ENCODE results near the gene SORL1-AS1.
A peak's percentile ranks its signal among the peaks of the same experiment; 100 is the strongest.

The SORL1-AS1 gene

DNA sequence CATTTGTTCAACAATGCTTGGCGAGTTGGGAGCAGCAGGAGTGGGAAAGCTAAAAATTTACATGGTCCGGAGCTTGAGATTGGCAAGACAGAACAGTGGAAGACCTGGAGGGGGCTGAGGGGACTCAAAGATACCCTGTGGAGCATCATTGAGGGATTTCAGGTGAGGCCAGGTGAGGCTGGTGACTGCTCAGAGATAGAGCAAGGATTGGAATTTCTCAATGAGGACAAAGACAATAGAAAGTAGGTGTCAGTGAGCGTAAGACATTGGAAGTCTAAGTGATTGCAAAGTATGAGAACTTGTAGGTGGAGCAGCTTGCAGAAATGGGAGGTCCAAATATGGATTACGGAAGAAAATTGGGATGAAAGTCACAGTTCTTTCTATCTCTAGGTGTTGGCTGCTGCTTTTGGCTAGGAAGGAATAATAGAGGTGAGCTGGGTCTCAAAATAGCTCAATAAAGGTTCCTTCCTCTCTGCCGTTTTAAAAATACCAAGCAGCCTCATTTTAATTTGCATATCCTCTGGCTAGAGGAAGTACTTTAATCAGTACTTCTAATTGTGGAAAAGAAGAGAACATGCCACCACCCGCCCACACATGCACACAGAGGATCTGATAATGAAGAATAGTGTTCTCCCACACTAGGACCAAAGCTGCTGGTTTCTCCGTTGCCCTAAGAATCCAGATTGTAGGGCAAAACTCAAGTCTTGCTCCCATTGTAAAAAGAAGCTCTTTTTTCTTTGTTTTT is 41.8 kb upstream of the SORL1-AS1 start:
- H3K36me3 ChIP-seq = no peaks in the 10 kb centered on the region
- no peak overlapping the region for H3K4me3 ChIP-seq (ENCODE audit: low read depth, low read length)
- no peak for DNase-seq

DNA sequence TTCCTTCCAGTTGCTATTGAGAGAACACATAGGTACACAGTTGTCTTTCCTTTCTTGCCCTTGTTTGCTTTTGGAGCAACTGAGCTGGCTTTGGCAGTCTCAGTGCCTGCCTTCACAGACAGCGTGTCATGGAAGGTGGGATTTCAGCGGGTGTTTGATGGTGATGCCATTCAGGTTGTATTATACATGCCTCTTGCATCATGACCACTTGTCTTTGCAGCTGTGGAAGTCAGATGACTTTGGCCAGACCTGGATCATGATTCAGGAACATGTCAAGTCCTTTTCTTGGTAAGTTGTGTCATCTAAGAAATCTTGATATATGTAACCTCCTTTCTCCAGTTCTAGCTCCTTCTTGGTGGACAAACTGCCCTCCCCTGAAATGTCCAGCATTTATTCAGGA is 37.1 kb upstream of the SORL1-AS1 start:
- TF ChIP-seq, protein P1, sequence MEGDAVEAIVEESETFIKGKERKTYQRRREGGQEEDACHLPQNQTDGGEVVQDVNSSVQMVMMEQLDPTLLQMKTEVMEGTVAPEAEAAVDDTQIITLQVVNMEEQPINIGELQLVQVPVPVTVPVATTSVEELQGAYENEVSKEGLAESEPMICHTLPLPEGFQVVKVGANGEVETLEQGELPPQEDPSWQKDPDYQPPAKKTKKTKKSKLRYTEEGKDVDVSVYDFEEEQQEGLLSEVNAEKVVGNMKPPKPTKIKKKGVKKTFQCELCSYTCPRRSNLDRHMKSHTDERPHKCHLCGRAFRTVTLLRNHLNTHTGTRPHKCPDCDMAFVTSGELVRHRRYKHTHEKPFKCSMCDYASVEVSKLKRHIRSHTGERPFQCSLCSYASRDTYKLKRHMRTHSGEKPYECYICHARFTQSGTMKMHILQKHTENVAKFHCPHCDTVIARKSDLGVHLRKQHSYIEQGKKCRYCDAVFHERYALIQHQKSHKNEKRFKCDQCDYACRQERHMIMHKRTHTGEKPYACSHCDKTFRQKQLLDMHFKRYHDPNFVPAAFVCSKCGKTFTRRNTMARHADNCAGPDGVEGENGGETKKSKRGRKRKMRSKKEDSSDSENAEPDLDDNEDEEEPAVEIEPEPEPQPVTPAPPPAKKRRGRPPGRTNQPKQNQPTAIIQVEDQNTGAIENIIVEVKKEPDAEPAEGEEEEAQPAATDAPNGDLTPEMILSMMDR (IDR thresholded peaks at IDR 0.05; ENCODE audit: low read depth, low read length) = no peak
- H3K27me3 ChIP-seq = no peaks in the 10 kb centered on the region
- H3K4me3 ChIP-seq (ENCODE audit: low read depth, low read length) = no peak overlapping the region
- peaks cover 4% of the 10 kb centered on the region; the same call in 1 of the 2 replicates for H3K36me3 ChIP-seq
- no peak for DNase-seq
- H3K9me3 ChIP-seq = no peaks in the 10 kb centered on the region; the same call in 1 of the 2 replicates
- H3K4me1 ChIP-seq = peaks cover 10% of the 10 kb centered on the region; the same call in 1 of the 2 replicates

More for the DNA sequence above, 41.8 kb upstream of the SORL1-AS1 start:
- Histone ChIP-seq H3K4me1 (no peaks in the 10 kb centered on the region), H3K27me3 (no peaks in the 10 kb centered on the region), H3K9me3 (no peaks in the 10 kb centered on the region)
- TF ChIP-seq, protein P1 (IDR thresholded peaks at IDR 0.05; ENCODE audit: low read depth, low read length) = no peak

GRCh38 chr11:121488641-121489040 is 35.9 kb upstream of the SORL1-AS1 start:
- Histone ChIP-seq H3K36me3 (peaks cover 6% of the 10 kb centered on the region; the same call in 1 of the 2 replicates), H3K4me3 (ENCODE audit: low read depth, low read length) (no peak overlapping the region), H3K4me1 (peaks cover 10% of the 10 kb centered on the region; the same call in 1 of the 2 replicates), H3K9me3 (no peaks in the 10 kb centered on the region; the same call in 1 of the 2 replicates), H3K27me3 (no peaks in the 10 kb centered on the region)
- TF ChIP-seq, protein P1 (IDR thresholded peaks at IDR 0.05; ENCODE audit: low read depth, low read length) = no peak
- no peak for DNase-seq

DNA sequence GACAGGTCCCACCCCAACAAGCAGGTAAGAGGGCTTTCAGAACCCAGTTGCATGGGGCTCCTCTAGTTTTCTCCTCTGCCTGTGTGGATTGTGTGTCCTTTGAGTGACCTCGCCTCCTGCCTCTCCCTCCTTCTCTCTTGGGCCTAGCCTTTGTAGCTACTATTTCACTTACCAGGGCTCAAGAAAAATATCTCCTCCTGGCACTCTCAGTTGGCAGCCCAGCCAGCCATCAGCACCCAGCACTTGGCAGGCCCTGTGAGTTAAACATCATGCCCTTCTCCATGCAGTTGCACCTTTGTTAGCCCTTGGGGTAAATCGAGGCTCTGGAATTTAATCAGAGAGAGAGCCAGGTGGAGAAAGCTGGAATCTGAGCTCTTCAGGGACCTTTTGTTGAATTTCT is 35.4 kb upstream of the SORL1-AS1 start:
- Histone ChIP-seq H3K9me3 (no peaks in the 10 kb centered on the region; the same call in 1 of the 2 replicates), H3K4me3 (ENCODE audit: low read depth, low read length) (no peak overlapping the region), H3K27me3 (no peaks in the 10 kb centered on the region), H3K36me3 (peaks cover 6% of the 10 kb centered on the region; the same call in 1 of the 2 replicates), H3K4me1 (peaks cover 10% of the 10 kb centered on the region; the same call in 1 of the 2 replicates)
- TF ChIP-seq, protein P1 (IDR thresholded peaks at IDR 0.05; ENCODE audit: low read depth, low read length) = no peak
- DNase-seq = no peak

DNA sequence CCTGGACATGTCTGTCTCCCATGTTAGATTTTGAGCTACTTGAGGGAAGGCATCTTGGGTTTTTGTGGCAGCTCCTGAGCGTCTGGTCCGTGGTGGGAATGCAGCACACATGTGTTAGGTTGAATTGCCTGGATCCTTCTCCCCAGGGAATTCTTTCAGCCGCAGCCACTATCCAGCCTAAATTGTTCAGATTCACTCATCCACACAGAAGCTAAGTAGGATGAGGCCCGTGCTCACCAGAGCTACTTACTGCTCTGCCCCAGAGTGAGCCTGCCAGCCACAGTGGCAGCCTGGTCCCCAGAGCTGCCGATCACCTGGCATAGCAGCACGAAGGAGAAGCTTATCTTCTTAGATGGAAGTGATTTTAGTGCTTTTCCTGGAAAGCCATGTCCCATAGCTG is 34.4 kb upstream of the SORL1-AS1 start:
- peak; percentile 15 for DNase-seq
- peaks cover 10% of the 10 kb centered on the region; the same call in 1 of the 2 replicates for H3K4me1 ChIP-seq
- peaks cover 6% of the 10 kb centered on the region; the same call in 1 of the 2 replicates for H3K36me3 ChIP-seq
- TF ChIP-seq, protein P1 (IDR thresholded peaks at IDR 0.05; ENCODE audit: low read depth, low read length) = no peak
- H3K9me3 ChIP-seq = no peaks in the 10 kb centered on the region; the same call in 1 of the 2 replicates
- H3K4me3 ChIP-seq (ENCODE audit: low read depth, low read length) = no peak overlapping the region
- no peaks in the 10 kb centered on the region for H3K27me3 ChIP-seq

GRCh38 chr11:121486054-121486453 is 33.3 kb upstream of the SORL1-AS1 start:
- H3K36me3 ChIP-seq = peaks cover 6% of the 10 kb centered on the region; the same call in 1 of the 2 replicates
- H3K9me3 ChIP-seq = no peaks in the 10 kb centered on the region; the same call in 1 of the 2 replicates
- TF ChIP-seq, protein P1 (IDR thresholded peaks at IDR 0.05; ENCODE audit: low read depth, low read length) = no peak
- no peak for DNase-seq
- no peaks in the 10 kb centered on the region for H3K27me3 ChIP-seq
- H3K4me1 ChIP-seq = peaks cover 10% of the 10 kb centered on the region; the same call in 1 of the 2 replicates
- no peak overlapping the region for H3K4me3 ChIP-seq (ENCODE audit: low read depth, low read length)
